ENCODE data around the gene REXO5.
"Not testable (repeated sequence)": the region's sequence is repeated elsewhere in the genome, so short reads cannot be mapped to it uniquely, and the experiment has no call there.

DNA sequence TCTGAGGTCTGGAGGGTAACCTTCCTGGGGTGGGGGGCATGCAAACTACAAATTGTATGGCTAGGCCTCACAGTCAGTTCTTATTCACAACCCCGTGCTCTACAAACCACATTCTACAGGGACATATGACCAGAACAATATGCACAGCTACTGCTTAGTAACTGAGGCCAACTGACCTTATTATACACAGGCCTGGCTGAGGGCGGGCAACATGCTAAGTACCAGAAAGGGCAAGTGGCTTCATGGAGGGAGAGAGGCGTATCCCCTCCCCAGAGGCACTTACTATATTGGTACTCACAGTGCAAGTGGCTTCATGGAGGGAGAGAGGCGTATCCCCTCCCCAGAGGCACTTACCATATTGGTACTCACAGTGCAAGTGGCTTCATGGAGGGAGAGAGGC, 54.7 kb downstream of the REXO5 start:
- TF ChIP-seq, protein P1, sequence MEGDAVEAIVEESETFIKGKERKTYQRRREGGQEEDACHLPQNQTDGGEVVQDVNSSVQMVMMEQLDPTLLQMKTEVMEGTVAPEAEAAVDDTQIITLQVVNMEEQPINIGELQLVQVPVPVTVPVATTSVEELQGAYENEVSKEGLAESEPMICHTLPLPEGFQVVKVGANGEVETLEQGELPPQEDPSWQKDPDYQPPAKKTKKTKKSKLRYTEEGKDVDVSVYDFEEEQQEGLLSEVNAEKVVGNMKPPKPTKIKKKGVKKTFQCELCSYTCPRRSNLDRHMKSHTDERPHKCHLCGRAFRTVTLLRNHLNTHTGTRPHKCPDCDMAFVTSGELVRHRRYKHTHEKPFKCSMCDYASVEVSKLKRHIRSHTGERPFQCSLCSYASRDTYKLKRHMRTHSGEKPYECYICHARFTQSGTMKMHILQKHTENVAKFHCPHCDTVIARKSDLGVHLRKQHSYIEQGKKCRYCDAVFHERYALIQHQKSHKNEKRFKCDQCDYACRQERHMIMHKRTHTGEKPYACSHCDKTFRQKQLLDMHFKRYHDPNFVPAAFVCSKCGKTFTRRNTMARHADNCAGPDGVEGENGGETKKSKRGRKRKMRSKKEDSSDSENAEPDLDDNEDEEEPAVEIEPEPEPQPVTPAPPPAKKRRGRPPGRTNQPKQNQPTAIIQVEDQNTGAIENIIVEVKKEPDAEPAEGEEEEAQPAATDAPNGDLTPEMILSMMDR (IDR thresholded peaks at IDR 0.05) = not testable (repeated sequence)
- TF ChIP-seq POLR2A (IDR thresholded peaks at IDR 0.05) = not testable (repeated sequence)

Data from body of pancreas (tissue), 4 donors.